Measurements from ENCODE around the gene LPIN1.

Gene LPIN1, protein sequence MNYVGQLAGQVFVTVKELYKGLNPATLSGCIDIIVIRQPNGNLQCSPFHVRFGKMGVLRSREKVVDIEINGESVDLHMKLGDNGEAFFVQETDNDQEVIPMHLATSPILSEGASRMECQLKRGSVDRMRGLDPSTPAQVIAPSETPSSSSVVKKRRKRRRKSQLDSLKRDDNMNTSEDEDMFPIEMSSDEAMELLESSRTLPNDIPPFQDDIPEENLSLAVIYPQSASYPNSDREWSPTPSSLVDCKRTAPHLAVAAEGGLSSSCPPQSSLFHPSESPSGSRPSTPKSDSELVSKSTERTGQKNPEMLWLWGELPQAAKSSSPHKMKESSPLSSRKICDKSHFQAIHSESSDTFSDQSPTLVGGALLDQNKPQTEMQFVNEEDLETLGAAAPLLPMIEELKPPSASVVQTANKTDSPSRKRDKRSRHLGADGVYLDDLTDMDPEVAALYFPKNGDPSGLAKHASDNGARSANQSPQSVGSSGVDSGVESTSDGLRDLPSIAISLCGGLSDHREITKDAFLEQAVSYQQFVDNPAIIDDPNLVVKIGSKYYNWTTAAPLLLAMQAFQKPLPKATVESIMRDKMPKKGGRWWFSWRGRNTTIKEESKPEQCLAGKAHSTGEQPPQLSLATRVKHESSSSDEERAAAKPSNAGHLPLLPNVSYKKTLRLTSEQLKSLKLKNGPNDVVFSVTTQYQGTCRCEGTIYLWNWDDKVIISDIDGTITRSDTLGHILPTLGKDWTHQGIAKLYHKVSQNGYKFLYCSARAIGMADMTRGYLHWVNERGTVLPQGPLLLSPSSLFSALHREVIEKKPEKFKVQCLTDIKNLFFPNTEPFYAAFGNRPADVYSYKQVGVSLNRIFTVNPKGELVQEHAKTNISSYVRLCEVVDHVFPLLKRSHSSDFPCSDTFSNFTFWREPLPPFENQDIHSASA

GRCh38 chr2:11746376-11746806, at the start of gene LPIN1:
LPIN1 (plus strand) TSS chr2:11746632; CDS start chr2:11765542, 18,910 bp downstream.
- peak; percentile 90 for DNase-seq

DNA sequence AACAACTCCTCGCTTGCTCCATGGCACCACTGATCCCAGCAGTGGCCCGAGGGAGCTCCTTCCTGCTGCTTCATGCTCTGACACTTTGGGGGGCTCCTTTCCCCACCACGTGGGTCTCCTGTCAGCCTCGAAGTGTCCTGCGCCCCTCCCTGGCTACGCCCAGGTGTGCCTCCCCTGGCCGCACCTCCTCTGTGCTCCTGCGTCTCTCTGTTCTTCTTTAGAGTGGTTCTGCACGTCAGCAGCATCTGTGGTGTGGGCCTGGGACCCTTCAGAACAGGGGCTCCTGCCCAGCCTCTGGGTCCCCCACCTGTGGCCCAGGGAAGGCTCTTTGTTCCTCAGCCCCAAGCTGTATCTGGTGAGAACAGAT, 49.7 kb upstream of the LPIN1 start:
- no peak for DNase-seq

DNA sequence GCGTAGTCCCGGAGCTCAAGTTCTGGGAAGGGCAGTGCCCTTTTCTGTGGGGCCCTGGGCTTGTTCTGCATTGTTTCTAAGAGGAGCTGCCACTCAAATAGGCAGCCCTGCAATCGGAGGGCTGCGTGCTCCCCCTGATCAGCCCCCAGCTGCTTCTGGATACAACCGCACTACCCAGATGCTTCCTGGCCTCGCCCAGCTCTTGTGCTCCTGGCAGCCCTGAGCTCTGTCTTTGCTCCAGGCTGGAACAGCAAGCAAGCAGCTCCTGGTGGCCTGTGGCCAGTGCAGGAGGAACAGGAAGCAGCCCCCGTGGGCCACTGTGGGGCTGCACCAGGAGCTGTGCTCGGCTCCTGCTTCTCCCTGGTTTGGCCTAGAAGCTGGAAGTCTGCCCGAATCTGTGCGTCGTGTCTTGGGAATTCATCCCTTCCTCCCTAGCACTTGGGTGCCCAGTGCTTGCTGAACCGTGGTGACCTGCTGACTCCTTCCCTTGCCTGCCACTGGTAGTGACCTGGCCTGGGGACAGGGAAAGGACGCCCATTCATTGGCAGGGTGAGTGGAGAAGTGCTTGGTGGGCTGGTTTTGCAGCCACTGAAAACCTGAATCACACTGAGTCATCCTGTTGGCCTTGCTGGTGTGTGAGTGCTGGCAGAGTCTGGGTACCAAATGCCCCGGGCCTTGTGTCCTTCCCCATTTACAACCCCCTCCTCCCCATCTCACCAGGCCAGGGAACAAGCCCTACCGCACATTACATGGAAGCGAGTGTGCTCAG, 49.1 kb upstream of the LPIN1 start:
- no peak for DNase-seq

DNA sequence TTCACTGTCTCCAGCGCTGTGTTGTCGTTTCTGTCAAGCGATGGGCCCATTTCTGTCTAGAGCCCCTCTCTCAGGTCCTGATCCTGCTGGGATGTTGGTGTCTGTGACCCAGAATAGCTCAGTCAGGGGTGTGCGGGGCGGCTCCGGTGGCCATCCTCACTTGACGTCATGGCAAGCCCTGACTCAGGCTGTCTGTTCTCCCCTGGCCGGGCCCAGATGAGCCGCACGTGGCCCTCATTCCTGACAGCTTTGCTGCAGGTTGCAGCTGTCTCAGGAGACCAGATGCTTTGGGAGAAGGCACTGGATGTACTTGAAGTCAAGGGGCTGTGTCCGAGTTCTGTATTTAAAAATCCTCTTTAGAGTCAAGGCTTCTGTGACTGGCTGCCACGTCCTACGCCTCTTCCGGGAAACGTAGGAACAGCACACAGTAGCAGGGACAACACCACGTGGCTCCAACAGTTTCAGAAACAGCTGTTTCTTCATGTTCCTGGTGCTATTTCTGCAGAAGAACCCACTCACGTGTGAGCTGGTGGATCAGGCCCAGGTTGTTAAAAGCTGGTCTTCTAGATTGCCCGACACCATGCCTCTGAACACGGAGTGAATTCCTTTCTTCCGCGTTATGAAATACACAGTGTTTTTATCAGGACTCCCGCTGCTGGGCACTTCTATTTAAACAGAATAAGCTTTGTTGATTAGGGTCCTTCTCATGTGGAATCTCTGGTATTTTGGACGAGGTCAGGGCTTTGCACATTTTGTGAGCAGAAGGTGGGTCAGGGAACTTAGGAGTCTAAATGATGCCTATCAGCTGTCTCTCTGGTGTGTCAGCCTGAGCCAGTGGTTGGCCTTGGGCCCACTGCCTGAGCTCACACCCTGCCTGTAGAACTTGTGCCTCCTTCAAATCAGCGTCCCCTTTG, 48.2 kb upstream of the LPIN1 start:
- DNase-seq, result no peak

GRCh38 chr2:11699686-11700670, 46.5 kb upstream of the LPIN1 start:
- no peak for DNase-seq

DNA sequence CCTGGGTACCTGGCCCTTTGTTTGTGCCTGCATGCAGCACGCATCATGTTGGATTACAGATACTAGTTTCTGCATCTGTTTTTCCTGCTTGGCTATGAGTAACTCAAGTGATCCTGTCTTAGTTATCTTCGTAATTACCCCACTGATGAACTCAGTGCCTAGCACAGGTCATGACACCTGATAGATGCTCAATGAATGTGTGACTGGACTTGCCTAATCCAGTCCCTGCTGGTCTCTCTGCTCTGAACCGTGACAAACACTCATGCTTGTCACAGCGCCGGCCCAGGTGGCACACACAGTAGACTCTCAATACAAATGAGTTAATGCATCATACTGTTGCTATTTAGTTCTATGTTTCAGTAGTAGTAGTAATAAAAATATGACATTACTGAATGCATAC, 45.2 kb upstream of the LPIN1 start:
- DNase-seq, result no peak

GRCh38 chr2:11701751-11702301, 44.6 kb upstream of the LPIN1 start:
- DNase-seq, result no peak

DNA sequence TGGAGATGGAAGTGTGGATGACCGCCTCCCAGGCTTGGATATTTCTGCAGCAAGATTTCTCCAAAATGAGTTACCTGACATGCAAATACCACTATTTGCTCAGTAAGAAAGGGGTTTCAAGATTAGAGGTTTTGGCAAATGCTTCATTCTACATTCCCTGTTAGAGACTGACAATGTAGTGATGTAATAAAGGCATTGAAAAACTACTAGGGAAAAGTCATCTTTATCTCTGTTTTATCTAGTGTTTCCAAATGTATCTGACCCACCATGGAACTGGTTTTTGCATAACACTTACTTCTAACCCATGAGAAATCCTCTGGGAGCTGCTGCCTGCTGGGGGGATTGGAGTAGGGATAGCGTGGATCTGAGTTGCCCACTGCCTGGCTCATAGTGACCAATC, 43.5 kb upstream of the LPIN1 start:
- DNase-seq, result no peak

- no peak for DNase-seq
Measured at GRCh38 chr2:11703700-11704099, 42.7 kb upstream of the LPIN1 start.

GRCh38 chr2:11705063-11705462, 41.4 kb upstream of the LPIN1 start:
- DNase-seq, result no peak

GRCh38 chr2:11705711-11706110, 40.7 kb upstream of the LPIN1 start:
- no peak for DNase-seq

DNA sequence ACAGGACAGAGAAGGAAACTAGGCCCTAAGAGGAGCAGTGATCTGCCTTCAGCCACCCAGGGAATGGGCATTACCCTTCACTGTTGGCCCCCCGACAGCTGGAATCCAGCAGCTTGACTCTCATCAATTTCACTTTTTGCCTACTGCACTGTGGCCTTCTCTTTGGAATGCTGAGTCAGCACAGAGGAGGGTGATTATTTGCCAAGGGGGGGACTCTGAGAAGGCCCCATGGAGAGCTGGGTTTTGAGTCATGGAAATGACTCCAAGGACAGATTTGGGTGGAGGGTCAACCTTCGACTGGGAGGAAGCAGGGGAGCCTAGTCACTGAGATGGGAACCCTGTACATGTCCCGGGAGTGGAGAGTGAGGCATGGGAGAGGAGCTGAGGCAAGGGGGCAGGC, 38.3 kb upstream of the LPIN1 start:
- DNase-seq, result no peak

DNA sequence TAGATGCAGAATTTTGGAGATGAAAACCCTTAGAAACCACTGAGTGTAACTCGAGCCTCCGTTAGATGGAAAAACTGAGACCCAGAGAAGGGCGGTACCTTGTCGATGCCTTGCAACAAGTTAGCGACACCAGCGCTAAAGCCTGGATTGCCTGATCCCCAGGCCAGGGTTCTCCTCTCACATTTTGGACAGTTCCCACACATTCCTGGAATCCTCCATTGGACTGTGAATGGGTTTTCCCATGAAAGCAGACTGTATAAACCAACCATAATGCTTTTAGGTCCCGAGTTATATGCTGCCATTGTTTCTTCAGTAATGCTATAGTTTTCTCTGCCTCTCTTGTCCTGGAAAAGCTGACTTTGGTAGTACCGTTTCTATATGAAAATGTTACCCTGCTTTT, 37.1 kb upstream of the LPIN1 start:
- no peak for DNase-seq

DNA sequence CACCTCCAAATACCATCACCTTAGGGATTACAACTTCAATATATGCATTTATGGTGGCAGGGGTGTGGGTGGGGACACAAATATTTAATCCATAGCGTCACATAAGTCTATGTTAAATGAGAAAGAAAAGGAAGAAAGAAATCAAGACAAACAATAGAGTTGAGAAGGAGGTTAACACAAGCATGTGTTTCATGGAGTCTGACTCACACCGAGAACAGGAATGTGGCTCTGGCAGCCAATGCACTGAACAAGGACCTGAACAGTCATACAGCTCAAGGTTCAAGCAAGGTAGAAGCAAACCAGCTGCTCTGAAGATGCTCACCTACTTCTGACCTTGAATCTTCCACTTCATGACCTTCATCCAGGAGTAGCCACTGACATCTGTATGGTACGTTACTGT, 36.2 kb upstream of the LPIN1 start:
- DNase-seq, result no peak

DNA sequence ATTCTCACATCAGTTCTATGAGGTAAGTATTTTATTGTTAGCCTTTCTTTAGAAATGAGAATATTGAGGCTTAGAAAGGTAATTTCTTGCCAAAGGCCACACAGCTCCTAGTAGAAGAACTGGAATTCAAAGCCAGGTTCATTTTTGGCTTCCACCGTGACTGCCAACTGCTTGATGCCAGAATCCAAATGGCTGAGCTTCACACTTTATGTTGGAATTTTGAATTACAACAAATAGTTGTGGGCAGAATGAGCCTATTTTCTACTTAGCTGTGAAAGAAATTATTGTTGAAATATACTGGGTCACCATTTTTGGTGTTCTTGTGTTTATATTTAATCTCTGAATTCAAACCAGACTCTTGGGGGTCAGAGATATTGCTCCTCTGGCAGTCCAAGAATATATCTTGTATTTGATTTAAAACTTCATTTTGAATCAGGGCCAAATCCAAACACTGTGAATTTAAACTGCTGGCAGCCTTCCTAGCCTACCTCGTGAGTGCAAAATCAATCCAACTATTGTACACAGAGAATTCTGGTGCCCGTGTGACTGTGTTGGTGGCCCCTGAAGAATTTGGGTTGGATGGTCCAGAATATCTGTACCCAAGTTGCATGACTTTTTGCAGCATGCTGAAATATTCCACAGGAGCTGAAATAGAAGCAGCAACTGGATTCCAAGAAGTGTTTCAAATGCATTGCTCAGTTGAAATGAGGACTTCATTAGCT, 35.6 kb upstream of the LPIN1 start:
- no peak for DNase-seq

DNA sequence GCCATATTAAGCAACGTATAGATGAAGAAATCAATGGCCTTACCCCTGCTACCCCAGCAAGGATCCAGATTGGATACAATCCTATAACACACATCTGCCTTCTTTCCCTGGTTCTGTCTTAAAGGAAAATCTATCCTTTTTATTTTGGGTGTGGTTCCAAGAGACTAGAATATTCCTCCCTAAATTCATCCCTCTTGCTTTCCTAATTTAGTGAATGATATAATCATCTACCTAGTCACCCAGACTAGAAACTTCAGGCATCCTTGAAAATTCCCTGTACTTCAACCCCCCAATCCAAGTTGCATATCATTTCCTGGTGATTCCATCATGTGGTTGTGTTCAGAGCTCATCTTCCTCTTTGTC, 35.1 kb upstream of the LPIN1 start:
- no peak for DNase-seq

- DNase-seq, result no peak
Measured at GRCh38 chr2:11711751-11712150, 34.7 kb upstream of the LPIN1 start.

GRCh38 chr2:11712866-11713265, 33.6 kb upstream of the LPIN1 start:
- no peak for DNase-seq

DNA sequence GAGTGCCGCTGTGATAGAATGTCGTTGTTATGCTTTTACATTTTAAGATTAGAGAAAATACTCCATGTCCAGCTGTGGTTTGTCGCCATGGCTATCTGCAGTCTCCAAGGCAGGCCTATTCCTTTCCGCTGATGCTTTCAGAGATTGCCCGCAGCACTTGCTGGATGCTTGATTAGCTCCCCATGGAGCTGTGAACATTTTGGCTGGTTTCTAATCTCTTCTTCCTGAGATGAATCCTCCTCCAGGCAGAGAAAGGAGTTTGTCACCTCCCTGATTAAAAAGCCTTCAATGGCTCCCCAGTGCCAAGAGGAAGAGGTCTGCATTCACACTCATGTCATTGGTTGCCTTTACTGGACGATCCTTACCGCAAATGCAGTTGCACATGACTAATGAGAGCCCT, 32.6 kb upstream of the LPIN1 start:
- DNase-seq, result no peak
